ENCODE measurements around the gene TPP2. TPM values are rescaled to one million over a fixed set of nuclear protein-coding genes. Genes with fewer than 3 reads are reported as not detected.

TPP2 gene
- total and polyA plus RNA-seq, 4 donors, result 14.0 to 55.6 (median 22.4) TPM

GRCh38 chr13:102707467-102707866 lies 110.7 kb downstream of the TPP2 start:
- DNase-seq (ENCODE audit: low spot score), result no peak
- 41% methylated on average over 4 of the region's 4 CpGs for WGBS
- no peak overlapping the region for H3K9ac ChIP-seq (ENCODE audit: low read depth in 1 of 2, low read length in 2 of 2)

GRCh38 chr13:102708211-102708610 lies 111.4 kb downstream of the TPP2 start:
- no peak overlapping the region for H3K9ac ChIP-seq (ENCODE audit: low read depth in 1 of 2, low read length in 2 of 2)

More at GRCh38 chr13:102707467-102707866, 110.7 kb downstream of the TPP2 start:
- TF ChIP-seq TAF1 (conservative IDR thresholded peaks at IDR 0.05) (no peak), EGR1 (IDR thresholded peaks at IDR 0.05; ENCODE audit: low read depth in 2 of 2) (no peak), CTCF (IDR thresholded peaks at IDR 0.05; ENCODE audit: low read depth, low read length, missing input control) (no peak), FOXA2 (IDR thresholded peaks at IDR 0.05) (no peak)
- Histone ChIP-seq H3K36me3 (ENCODE audit: control insufficient read depth in 4 of 4, insufficient read depth in 3 of 4, low read depth in 1 of 4, low read length in 3 of 4) (no peaks in the 10 kb centered on the region), H3K27ac (ENCODE audit: low read depth in 1 of 2, low read length in 2 of 2) (no peak overlapping the region), H3K4me1 (ENCODE audit: control insufficient read depth in 4 of 4, insufficient read depth in 4 of 4, low read length in 3 of 4) (no peaks in the 10 kb centered on the region), H3K27me3 (ENCODE audit: control insufficient read depth in 4 of 4, insufficient read depth in 4 of 4, low read length in 3 of 4) (no peaks in the 10 kb centered on the region), H3K9me3 (ENCODE audit: control insufficient read depth in 4 of 4, low read length in 3 of 4) (peaks cover 0 to 2% (median 0%) of the 10 kb centered on the region in 4 donors), H3K4me3 (ENCODE audit: low read depth in 1 of 3, low read length in 3 of 3) (no peak overlapping the region)

More at GRCh38 chr13:102708211-102708610, 111.4 kb downstream of the TPP2 start:
- TF ChIP-seq FOXA2 (IDR thresholded peaks at IDR 0.05) (no peak), YY1 (IDR thresholded peaks at IDR 0.05) (no peak), MAX (IDR thresholded peaks at IDR 0.05) (no peak), REST (IDR thresholded peaks at IDR 0.05) (no peak), RXRA (IDR thresholded peaks at IDR 0.05) (no peak), HNF4G (IDR thresholded peaks at IDR 0.05) (no peak), SP1 (IDR thresholded peaks at IDR 0.05) (no peak), GABPA (IDR thresholded peaks at IDR 0.05 in 1 of 2, conservative IDR thresholded peaks at IDR 0.05 in 1 of 2) (no peak), TAF1 (conservative IDR thresholded peaks at IDR 0.05) (no peak), ZBTB33 (IDR thresholded peaks at IDR 0.05) (no peak), ATF3 (IDR thresholded peaks at IDR 0.05) (no peak), EGR1 (IDR thresholded peaks at IDR 0.05; ENCODE audit: low read depth in 2 of 2) (no peak), RAD21 (IDR thresholded peaks at IDR 0.05) (no peak), NR2F2 (IDR thresholded peaks at IDR 0.05) (no peak), HNF4A (conservative IDR thresholded peaks at IDR 0.05) (no peak), JUND (IDR thresholded peaks at IDR 0.05) (no peak)
- 45% methylated on average over 2 of the region's 2 CpGs for WGBS
- DNase-seq (ENCODE audit: low spot score), result no peak
- no peaks in the 10 kb centered on the region for H3K27me3 ChIP-seq (ENCODE audit: control insufficient read depth in 4 of 4, insufficient read depth in 4 of 4, low read length in 3 of 4)
- H3K27ac ChIP-seq (ENCODE audit: low read depth in 1 of 2, low read length in 2 of 2), result no peak overlapping the region
- H3K9me3 ChIP-seq (ENCODE audit: control insufficient read depth in 4 of 4, low read length in 3 of 4), result peaks cover 0 to 2% (median 0%) of the 10 kb centered on the region in 4 donors
- H3K36me3 ChIP-seq (ENCODE audit: control insufficient read depth in 4 of 4, insufficient read depth in 3 of 4, low read depth in 1 of 4, low read length in 3 of 4), result no peaks in the 10 kb centered on the region
- no peak overlapping the region for H3K4me3 ChIP-seq (ENCODE audit: low read depth in 1 of 3, low read length in 3 of 3)
- no peaks in the 10 kb centered on the region for H3K4me1 ChIP-seq (ENCODE audit: control insufficient read depth in 4 of 4, insufficient read depth in 4 of 4, low read length in 3 of 4)

All from liver (tissue), 9 donors.